Hepatocyte (in vitro differentiated cells): ENCODE data around the gene POLR3C. TPM values are rescaled to one million over a fixed set of nuclear protein-coding genes. Genes with fewer than 3 reads are reported as not detected.

Experiments
- DNase-seq: peaks from one replicate; pipeline ENCODE4 v3.0.0-alpha.2; 2016; ENCODE audit warnings: low spot score
- H2AFZ ChIP-seq: fragments of 200-600 bp; sonication (generic); 2 replicates; pipeline ENCODE4 v1.6.0; 2016; ENCODE audit warnings: antibody characterized with exemption, mild to moderate bottlenecking
- H3K27ac ChIP-seq: fragments of 200-600 bp; sonication (generic); 2 replicates; pipeline ENCODE4 v1.5.1; 2016; ENCODE audit warnings: mild to moderate bottlenecking
- H3K27me3 ChIP-seq: fragments of 200-600 bp; sonication (generic); 2 replicates; pipeline ENCODE4 v1.6.1; 2016
- H3K36me3 ChIP-seq: fragments of 200-600 bp; sonication (generic); replicated peaks from 2 replicates; pipeline ENCODE4 v1.5.1; 2016; ENCODE audit warnings: low read depth; ENCODE audit not compliant: insufficient read depth
- H3K4me1 ChIP-seq: fragments of 200-600 bp; sonication (generic); 2 replicates; pipeline ENCODE4 v1.5.1; 2016; ENCODE audit warnings: mild to moderate bottlenecking, moderate library complexity; ENCODE audit not compliant: insufficient read depth
- H3K4me2 ChIP-seq: fragments of 200-600 bp; sonication (generic); 2 replicates; pipeline ENCODE4 v1.6.0; 2016
- H3K4me3 ChIP-seq: fragments of 200-600 bp; sonication (generic); 2 replicates; pipeline ENCODE4 v1.5.1; 2016; ENCODE audit warnings: mild to moderate bottlenecking
- H3K79me2 ChIP-seq: fragments of 200-600 bp; sonication (generic); 2 replicates; pipeline ENCODE4 v1.6.0; 2017; ENCODE audit warnings: mild to moderate bottlenecking
- H3K9me2 ChIP-seq: fragments of 200-600 bp; sonication (generic); replicated peaks from 2 replicates; pipeline ENCODE4 v1.6.0; 2017; ENCODE audit warnings: mild to moderate bottlenecking; ENCODE audit not compliant: insufficient read depth
- H3K9me3 ChIP-seq: fragments of 200-600 bp; sonication (generic); 2 replicates; pipeline ENCODE4 v1.5.1; 2016; ENCODE audit warnings: low read depth, mild to moderate bottlenecking
- H4K20me1 ChIP-seq: fragments of 200-600 bp; sonication (generic); 2 replicates; pipeline ENCODE4 v1.6.0; 2016; ENCODE audit warnings: mild to moderate bottlenecking; ENCODE audit not compliant: insufficient read depth, poor library complexity, severe bottlenecking
- CTCF ChIP-seq: fragments of 200-600 bp; sonication (generic); IDR thresholded peaks from 2 replicates; pipeline ENCODE4 v1.5.1; 2016; ENCODE audit warnings: antibody characterized with exemption, mild to moderate bottlenecking; ENCODE audit not compliant: poor library complexity
- EZH2 ChIP-seq: fragments of 200-600 bp; sonication (generic); IDR thresholded peaks from 2 replicates; pipeline ENCODE4 v1.6.1; 2016; ENCODE audit warnings: antibody characterized with exemption, mild to moderate bottlenecking, borderline replicate concordance
- EZH2phosphoT487 ChIP-seq: fragments of 200-600 bp; sonication (generic); IDR thresholded peaks from one replicate; pipeline ENCODE4 v1.6.1; 2018; ENCODE audit warnings: antibody characterized with exemption, mild to moderate bottlenecking, low read depth, moderate library complexity; ENCODE audit not compliant: unreplicated experiment, severe bottlenecking
- WGBS: methylation state at CpG from one replicate; pipeline ENCODE4 v1.1.6; 2016; ENCODE audit warnings: low lambda C conversion rate; ENCODE audit errors: missing lambda C conversion rate; 5-methylcytosine and 5-hydroxymethylcytosine counted together
- polyA plus RNA-seq: library from polyadenylated mRNA; unstranded; fragments of >200 nt; fragmentation: Nextera tagmentation; extraction: Ambion mirVana; gene quantifications from 2 replicates; pipeline ENCODE4 v1.2.1, GENCODE V29; 2016
- total RNA-seq: library from RNA; depleted of rRNA; stranded (reverse); fragments of >200 nt; gene quantifications from 2 replicates; pipeline ENCODE4 v1.2.3, GENCODE V29; 2014

The POLR3C gene
- total and polyA plus RNA-seq, 2 experiments from 2014 or later, result 19.6 to 20.9 TPM

- 87% methylated on average over 4 of the region's 4 CpGs for WGBS
- Histone ChIP-seq H3K36me3 (no peaks in the 10 kb centered on the region), H3K4me2 (no peak overlapping the region), H3K27me3 (no peaks in the 10 kb centered on the region), H3K9me2 (no peaks in the 10 kb centered on the region), H3K27ac (no peak overlapping the region), H3K4me3 (no peak overlapping the region), H3K9me3 (no peaks in the 10 kb centered on the region), H2AFZ (no peak overlapping the region), H3K79me2 (no peaks in the 10 kb centered on the region), H3K4me1 (no peaks in the 10 kb centered on the region), H4K20me1 (no peaks in the 10 kb centered on the region)
- TF ChIP-seq EZH2, result no peak
- no peak for TF ChIP-seq EZH2phosphoT487
- no peak for TF ChIP-seq CTCF
- DNase-seq, result no peak
Observed at GRCh38 chr1:145868232-145868631, 44.2 kb downstream of the POLR3C start.

- Histone ChIP-seq H3K4me2 (peak overlapping the region; percentile 77), H3K4me1 (peaks cover under 1% of the 10 kb centered on the region), H3K79me2 (no peaks in the 10 kb centered on the region), H3K9me3 (no peaks in the 10 kb centered on the region), H3K9me2 (no peaks in the 10 kb centered on the region), H2AFZ (peak overlapping the region; percentile 56), H3K36me3 (no peaks in the 10 kb centered on the region), H3K4me3 (no peak overlapping the region), H3K27ac (no peak overlapping the region), H3K27me3 (no peaks in the 10 kb centered on the region), H4K20me1 (no peaks in the 10 kb centered on the region)
- DNase-seq, result no peak
- no peak for TF ChIP-seq EZH2
- TF ChIP-seq EZH2phosphoT487, result no peak
- TF ChIP-seq CTCF, result no peak
- WGBS, result 54% methylated on average over 47 of the region's 47 CpGs
Observed at GRCh38 chr1:145871994-145872924, 48.3 kb downstream of the POLR3C start.

- Histone ChIP-seq H4K20me1 (no peaks in the 10 kb centered on the region), H3K9me3 (no peaks in the 10 kb centered on the region), H3K79me2 (no peaks in the 10 kb centered on the region), H3K27me3 (no peaks in the 10 kb centered on the region), H3K4me2 (no peak overlapping the region), H3K9me2 (no peaks in the 10 kb centered on the region), H3K4me3 (no peak overlapping the region), H3K27ac (no peak overlapping the region), H2AFZ (no peak overlapping the region), H3K36me3 (no peaks in the 10 kb centered on the region), H3K4me1 (peaks cover 13% of the 10 kb centered on the region)
- TF ChIP-seq EZH2phosphoT487, result no peak
- TF ChIP-seq EZH2, result no peak
- no peak for TF ChIP-seq CTCF
- 93% methylated on average over 12 of the region's 12 CpGs for WGBS
- no peak for DNase-seq
Observed at GRCh38 chr1:145874646-145875045, 50.6 kb downstream of the POLR3C start.
